ENCODE results near the gene PGAP2. TPM values are rescaled to one million over a fixed set of nuclear protein-coding genes. Genes with fewer than 3 reads are reported as not detected.

The PGAP2 gene
- total and polyA plus RNA-seq, 2 of the 13 experiments (the other 11 are each of a cell fraction or from before 2014, with no cell fraction given): 21.5 to 47.8 TPM

DNA sequence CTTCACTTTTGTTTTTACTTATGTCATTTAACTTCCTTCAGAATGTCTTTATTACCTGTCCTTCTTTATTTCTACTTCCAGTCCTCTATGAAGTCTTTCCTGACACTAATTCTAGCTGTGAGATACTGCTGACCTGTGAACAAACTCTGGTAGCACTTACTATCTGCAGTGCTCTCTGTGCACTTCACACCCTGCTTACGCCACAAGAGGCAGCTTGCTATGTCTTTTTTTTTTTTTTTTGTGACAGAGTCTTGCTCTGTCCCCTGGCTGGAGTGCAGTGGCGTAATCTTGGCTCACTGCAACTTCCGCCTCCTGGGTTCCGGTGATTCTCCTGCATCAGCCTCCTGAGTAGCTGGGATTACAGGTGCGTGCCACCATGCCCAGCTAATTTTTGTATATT lies 57.8 kb downstream of the PGAP2 start (continued):
- TF ChIP-seq, protein P1, sequence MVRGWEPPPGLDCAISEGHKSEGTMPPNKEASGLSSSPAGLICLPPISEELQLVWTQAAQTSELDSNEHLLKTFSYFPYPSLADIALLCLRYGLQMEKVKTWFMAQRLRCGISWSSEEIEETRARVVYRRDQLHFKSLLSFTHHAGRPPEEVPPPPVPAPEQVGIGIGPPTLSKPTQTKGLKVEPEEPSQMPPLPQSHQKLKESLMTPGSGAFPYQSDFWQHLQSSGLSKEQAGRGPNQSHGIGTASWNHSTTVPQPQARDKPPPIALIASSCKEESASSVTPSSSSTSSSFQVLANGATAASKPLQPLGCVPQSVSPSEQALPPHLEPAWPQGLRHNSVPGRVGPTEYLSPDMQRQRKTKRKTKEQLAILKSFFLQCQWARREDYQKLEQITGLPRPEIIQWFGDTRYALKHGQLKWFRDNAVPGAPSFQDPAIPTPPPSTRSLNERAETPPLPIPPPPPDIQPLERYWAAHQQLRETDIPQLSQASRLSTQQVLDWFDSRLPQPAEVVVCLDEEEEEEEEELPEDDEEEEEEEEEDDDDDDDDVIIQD (CRISPR knock-in tag; IDR thresholded peaks at IDR 0.05; ENCODE audit: low read depth): peak; percentile 14; the same call in 1 of the 2 replicates
- TF ChIP-seq, protein P2, sequence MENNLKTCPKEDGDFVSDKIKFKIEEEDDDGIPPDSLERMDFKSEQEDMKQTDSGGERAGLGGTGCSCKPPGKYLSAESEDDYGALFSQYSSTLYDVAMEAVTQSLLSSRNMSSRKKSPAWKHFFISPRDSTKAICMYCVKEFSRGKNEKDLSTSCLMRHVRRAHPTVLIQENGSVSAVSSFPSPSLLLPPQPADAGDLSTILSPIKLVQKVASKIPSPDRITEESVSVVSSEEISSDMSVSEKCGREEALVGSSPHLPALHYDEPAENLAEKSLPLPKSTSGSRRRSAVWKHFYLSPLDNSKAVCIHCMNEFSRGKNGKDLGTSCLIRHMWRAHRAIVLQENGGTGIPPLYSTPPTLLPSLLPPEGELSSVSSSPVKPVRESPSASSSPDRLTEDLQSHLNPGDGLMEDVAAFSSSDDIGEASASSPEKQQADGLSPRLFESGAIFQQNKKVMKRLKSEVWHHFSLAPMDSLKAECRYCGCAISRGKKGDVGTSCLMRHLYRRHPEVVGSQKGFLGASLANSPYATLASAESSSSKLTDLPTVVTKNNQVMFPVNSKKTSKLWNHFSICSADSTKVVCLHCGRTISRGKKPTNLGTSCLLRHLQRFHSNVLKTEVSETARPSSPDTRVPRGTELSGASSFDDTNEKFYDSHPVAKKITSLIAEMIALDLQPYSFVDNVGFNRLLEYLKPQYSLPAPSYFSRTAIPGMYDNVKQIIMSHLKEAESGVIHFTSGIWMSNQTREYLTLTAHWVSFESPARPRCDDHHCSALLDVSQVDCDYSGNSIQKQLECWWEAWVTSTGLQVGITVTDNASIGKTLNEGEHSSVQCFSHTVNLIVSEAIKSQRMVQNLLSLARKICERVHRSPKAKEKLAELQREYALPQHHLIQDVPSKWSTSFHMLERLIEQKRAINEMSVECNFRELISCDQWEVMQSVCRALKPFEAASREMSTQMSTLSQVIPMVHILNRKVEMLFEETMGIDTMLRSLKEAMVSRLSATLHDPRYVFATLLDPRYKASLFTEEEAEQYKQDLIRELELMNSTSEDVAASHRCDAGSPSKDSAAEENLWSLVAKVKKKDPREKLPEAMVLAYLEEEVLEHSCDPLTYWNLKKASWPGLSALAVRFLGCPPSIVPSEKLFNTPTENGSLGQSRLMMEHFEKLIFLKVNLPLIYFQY (CRISPR knock-in tag; IDR thresholded peaks at IDR 0.05; ENCODE audit: borderline replicate concordance): no peak
- TF ChIP-seq AGO1 (IDR thresholded peaks at IDR 0.05; ENCODE audit: low read depth, low read length, poor library complexity, severe bottlenecking): no peak
- peak; percentile 52; the same call in 1 of the 2 replicates for TF ChIP-seq TBX3 (IDR thresholded peaks at IDR 0.05; ENCODE audit: borderline replicate concordance)
- peak; percentile 79 for TF ChIP-seq CEBPG (CRISPR knock-in tag; IDR thresholded peaks at IDR 0.05)
- TF ChIP-seq, protein P3, sequence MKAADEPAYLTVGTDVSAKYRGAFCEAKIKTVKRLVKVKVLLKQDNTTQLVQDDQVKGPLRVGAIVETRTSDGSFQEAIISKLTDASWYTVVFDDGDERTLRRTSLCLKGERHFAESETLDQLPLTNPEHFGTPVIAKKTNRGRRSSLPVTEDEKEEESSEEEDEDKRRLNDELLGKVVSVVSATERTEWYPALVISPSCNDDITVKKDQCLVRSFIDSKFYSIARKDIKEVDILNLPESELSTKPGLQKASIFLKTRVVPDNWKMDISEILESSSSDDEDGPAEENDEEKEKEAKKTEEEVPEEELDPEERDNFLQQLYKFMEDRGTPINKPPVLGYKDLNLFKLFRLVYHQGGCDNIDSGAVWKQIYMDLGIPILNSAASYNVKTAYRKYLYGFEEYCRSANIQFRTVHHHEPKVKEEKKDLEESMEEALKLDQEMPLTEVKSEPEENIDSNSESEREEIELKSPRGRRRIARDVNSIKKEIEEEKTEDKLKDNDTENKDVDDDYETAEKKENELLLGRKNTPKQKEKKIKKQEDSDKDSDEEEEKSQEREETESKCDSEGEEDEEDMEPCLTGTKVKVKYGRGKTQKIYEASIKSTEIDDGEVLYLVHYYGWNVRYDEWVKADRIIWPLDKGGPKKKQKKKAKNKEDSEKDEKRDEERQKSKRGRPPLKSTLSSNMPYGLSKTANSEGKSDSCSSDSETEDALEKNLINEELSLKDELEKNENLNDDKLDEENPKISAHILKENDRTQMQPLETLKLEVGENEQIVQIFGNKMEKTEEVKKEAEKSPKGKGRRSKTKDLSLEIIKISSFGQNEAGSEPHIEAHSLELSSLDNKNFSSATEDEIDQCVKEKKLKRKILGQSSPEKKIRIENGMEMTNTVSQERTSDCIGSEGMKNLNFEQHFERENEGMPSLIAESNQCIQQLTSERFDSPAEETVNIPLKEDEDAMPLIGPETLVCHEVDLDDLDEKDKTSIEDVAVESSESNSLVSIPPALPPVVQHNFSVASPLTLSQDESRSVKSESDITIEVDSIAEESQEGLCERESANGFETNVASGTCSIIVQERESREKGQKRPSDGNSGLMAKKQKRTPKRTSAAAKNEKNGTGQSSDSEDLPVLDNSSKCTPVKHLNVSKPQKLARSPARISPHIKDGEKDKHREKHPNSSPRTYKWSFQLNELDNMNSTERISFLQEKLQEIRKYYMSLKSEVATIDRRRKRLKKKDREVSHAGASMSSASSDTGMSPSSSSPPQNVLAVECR (CRISPR knock-in tag; IDR thresholded peaks at IDR 0.05; ENCODE audit: borderline replicate concordance): no peak; the same call in 1 of the 2 replicates
- 0 out of 2 replicates have a peak, but pooled peaks have one; percentile 33 for TF ChIP-seq ZBTB20 (CRISPR knock-in tag; IDR thresholded peaks at IDR 0.05; ENCODE audit: borderline replicate concordance, low read depth)
- TF ChIP-seq ZNF432 (CRISPR knock-in tag; IDR thresholded peaks at IDR 0.05; ENCODE audit: borderline replicate concordance): no peak
- TF ChIP-seq, protein P4, sequence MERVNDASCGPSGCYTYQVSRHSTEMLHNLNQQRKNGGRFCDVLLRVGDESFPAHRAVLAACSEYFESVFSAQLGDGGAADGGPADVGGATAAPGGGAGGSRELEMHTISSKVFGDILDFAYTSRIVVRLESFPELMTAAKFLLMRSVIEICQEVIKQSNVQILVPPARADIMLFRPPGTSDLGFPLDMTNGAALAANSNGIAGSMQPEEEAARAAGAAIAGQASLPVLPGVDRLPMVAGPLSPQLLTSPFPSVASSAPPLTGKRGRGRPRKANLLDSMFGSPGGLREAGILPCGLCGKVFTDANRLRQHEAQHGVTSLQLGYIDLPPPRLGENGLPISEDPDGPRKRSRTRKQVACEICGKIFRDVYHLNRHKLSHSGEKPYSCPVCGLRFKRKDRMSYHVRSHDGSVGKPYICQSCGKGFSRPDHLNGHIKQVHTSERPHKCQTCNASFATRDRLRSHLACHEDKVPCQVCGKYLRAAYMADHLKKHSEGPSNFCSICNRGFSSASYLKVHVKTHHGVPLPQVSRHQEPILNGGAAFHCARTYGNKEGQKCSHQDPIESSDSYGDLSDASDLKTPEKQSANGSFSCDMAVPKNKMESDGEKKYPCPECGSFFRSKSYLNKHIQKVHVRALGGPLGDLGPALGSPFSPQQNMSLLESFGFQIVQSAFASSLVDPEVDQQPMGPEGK (CRISPR knock-in tag; IDR thresholded peaks at IDR 0.05): no peak
- TF ChIP-seq ZNF552 (CRISPR knock-in tag; IDR thresholded peaks at IDR 0.05; ENCODE audit: borderline replicate concordance): no peak
- no peak for TF ChIP-seq EZH2 (conservative IDR thresholded peaks at IDR 0.05; ENCODE audit: low read depth, low read length)
- no peak for TF ChIP-seq ZNF296 (CRISPR knock-in tag; conservative IDR thresholded peaks at IDR 0.05)
- TF ChIP-seq ONECUT2 (CRISPR knock-in tag; IDR thresholded peaks at IDR 0.05): no peak

Data from HepG2 (cell line).